D721Med (cell line): ENCODE measurements around the gene LRRC4.

Experiments used
- DNase-seq: peaks from one replicate; pipeline ENCODE4 v3.0.0; 2011; ENCODE audit warnings: low spot score; ENCODE audit not compliant: insufficient read length
- FAIRE-seq: peaks from 2 replicates; lab custom pipeline; 2011; peaks lifted over from hg19 to GRCh38; lab: Jason Lieb, UNC
- CTCF ChIP-seq: IDR thresholded peaks from 2 replicates; pipeline ENCODE4 v1.5.1; 2012; ENCODE audit warnings: mild to moderate bottlenecking, control low read depth; ENCODE audit not compliant: insufficient read depth; ENCODE audit errors: missing control alignments

LRRC4 gene

GRCh38 chr7:127981965-127982364 is 49.3 kb downstream of the LRRC4 start:
- FAIRE-seq = no peak
- no peak for TF ChIP-seq CTCF
- no peak for DNase-seq

GRCh38 chr7:127980901-127981300 is 50.3 kb downstream of the LRRC4 start:
- no peak for DNase-seq
- FAIRE-seq = no peak
- TF ChIP-seq CTCF = no peak

- no peak for FAIRE-seq
- no peak for TF ChIP-seq CTCF
Measured at GRCh38 chr7:127979728-127980126, 51.5 kb downstream of the LRRC4 start.

GRCh38 chr7:127979113-127979727 is 52.0 kb downstream of the LRRC4 start:
- no peak for DNase-seq
- TF ChIP-seq CTCF = no peak
- FAIRE-seq = no peak

More at GRCh38 chr7:127979728-127980126, 51.5 kb downstream of the LRRC4 start:
- DNase-seq = no peak

- no peak for DNase-seq
- TF ChIP-seq CTCF = no peak
- FAIRE-seq = no peak
Measured at GRCh38 chr7:127978421-127978820, 52.8 kb downstream of the LRRC4 start.
